Measurements from ENCODE around the gene KIAA1328. TPM values are rescaled to one million over a fixed set of nuclear protein-coding genes. Genes with fewer than 3 reads are reported as not detected.

KIAA1328 gene
- total RNA-seq, 1 experiment from 2014 or later: 2.8 TPM

DNA sequence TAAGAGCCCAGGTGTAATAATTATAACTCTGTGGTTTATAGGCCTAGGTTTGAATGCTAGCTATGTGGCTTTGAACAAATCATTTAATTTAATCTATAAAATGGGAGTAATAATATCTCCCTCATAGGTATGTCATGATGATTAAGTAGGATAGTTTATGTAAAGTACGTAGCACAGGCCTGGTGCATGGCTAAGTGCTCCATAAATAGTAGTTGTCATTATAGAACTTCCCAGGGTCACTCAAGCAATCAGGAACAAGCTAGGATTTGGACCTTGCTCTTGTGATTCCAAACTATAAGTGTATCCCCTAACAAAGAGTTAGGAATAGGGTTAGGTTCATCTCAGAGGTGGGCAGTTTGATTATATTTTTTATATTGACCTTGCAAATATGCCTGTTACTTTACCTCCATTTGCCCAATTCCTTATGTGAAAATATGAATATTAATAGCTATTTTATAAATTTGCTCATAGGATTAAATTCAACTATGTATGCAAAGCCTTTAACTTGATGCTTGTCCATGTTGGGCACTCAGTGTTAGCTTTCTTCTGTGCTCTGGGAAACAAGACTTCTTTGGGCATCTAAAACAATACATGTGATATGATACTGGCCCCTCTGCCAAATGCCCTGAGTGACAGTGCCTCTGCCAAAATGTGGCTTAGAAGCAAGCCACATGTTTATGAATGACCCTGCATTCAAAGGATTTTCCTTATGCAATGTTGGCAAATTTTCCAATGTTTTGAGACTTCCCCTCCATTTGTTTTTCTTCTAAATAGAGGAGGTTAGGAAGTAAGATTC, 353.6 kb downstream of the KIAA1328 start:
- H3K27me3 ChIP-seq (ENCODE audit: control insufficient read depth, insufficient read depth, low read length): no peaks in the 10 kb centered on the region
- DNase-seq: no peak
- H3K36me3 ChIP-seq (replicated peaks; ENCODE audit: control insufficient read depth, insufficient read depth, low read length): no peaks in the 10 kb centered on the region
- H3K4me3 ChIP-seq (ENCODE audit: insufficient read depth, low read depth, low read length): no peak overlapping the region

DNA sequence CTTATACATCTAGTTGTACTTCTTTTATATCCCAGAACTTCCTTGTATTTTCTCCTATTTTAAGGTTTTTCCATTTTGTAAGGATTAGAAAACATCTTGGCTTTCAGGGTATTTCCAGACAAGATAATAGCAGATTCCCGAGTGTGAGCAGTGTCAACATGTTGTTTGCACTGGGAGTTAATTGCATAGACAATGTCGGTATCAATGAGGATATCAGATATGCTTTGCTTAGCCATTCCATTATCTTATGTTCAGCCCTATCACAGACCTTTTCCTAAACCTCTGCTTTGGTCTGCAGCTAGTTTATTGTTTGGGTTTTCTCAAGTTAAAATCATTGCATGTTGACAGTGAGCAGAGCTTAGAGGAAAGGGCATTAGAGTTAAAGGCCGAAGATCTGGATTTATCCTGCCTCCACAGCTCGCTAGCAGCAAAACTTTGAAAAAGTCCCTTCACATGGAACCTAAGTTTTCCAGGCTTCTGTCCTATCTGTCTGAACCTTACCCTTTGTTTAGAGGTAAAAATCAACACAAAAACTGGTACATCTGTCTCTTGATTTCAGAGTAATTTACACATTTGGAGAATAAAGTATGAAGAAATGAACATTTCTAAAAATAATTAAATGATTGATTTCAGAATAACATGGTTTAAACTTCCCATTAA, 355.4 kb downstream of the KIAA1328 start:
- Histone ChIP-seq H3K27me3 (ENCODE audit: control insufficient read depth, insufficient read depth, low read length) (no peaks in the 10 kb centered on the region), H3K36me3 (replicated peaks; ENCODE audit: control insufficient read depth, insufficient read depth, low read length) (no peaks in the 10 kb centered on the region), H3K4me3 (ENCODE audit: insufficient read depth, low read depth, low read length) (no peak overlapping the region)
- DNase-seq: no peak

DNA sequence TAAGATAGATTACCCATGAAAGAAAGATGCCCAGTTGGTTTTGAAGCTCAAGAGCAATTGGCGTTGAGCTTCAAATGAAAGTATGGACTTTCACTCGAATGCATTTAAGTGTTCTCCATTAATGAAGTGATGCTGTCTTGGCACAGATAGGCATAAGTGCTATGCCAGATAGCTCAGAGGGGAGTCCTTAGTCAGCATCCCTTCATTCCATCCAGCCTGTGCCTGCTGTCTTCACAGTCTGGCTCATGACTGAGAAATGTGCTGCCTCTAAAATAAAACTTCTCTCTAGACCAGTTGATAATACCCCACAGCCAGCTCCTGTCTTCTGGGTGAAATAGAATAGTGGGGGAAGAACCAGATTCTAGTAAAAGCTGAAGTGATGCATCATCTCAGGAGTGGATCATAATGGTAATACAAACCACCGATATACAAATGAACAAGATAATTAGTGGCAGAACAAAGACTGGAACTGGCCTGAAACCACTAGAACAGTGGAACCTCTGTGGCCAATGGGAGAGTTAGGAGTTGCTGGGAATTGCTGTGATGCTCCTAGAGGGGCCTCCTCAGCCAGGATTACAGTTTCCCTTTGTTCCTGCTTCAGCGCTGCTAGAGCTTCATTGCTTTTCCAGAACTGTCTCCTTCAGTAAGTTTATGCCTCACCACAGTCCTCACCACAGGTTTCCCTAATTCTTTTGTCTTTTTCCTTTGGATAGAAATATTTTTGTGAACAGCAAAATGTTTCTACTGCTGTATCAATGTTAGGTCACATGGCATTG, 359.3 kb downstream of the KIAA1328 start:
- Histone ChIP-seq H3K27me3 (ENCODE audit: control insufficient read depth, insufficient read depth, low read length) (no peaks in the 10 kb centered on the region), H3K4me3 (ENCODE audit: insufficient read depth, low read depth, low read length) (no peak overlapping the region), H3K36me3 (replicated peaks; ENCODE audit: control insufficient read depth, insufficient read depth, low read length) (no peaks in the 10 kb centered on the region)
- DNase-seq: no peak

DNA sequence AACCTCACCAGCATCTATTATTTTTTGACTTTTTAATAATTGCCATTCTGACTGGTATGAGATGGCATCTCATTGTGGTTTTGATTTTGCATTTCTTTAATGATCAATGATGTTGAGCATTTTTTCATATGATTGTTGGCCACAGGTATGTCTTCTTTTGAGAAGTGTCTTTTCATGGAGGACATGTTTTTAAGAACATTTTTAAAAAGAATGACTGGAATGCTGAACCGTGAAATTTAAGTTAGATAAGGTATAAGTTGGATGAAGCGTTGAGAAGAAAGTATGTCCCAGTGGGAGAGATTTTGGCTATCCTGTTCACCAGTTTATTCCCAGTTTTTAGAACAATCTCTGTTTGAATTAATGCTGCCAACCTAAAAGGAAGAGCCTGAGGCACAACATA, 370.8 kb downstream of the KIAA1328 start:
- Histone ChIP-seq H3K27me3 (ENCODE audit: control insufficient read depth, insufficient read depth, low read length) (no peaks in the 10 kb centered on the region), H3K36me3 (replicated peaks; ENCODE audit: control insufficient read depth, insufficient read depth, low read length) (no peaks in the 10 kb centered on the region), H3K4me3 (ENCODE audit: insufficient read depth, low read depth, low read length) (no peak overlapping the region)
- no peak for DNase-seq

DNA sequence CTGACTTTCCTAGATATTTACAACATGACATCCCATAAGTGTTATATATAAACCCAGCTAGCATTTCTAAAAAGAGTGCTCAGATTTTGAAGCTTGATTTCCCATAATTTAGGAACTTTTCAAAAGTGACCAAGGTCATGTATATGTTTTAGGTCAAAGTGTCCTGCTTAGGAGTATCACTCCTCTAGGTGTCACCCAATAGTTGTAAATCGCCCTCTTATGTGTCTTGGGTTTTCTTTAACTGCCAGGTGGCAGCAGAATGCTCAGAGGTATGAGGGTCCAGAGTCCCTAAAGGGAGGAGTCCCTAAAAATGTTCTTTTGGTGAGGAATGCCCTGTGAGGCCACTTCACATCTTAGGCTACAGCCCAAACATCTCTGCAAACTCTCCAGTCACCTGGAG, 378.4 kb downstream of the KIAA1328 start:
- peak; percentile 51 for DNase-seq
- Histone ChIP-seq H3K36me3 (replicated peaks; ENCODE audit: control insufficient read depth, insufficient read depth, low read length) (no peaks in the 10 kb centered on the region), H3K4me3 (ENCODE audit: insufficient read depth, low read depth, low read length) (no peak overlapping the region), H3K27me3 (ENCODE audit: control insufficient read depth, insufficient read depth, low read length) (no peaks in the 10 kb centered on the region)

DNA sequence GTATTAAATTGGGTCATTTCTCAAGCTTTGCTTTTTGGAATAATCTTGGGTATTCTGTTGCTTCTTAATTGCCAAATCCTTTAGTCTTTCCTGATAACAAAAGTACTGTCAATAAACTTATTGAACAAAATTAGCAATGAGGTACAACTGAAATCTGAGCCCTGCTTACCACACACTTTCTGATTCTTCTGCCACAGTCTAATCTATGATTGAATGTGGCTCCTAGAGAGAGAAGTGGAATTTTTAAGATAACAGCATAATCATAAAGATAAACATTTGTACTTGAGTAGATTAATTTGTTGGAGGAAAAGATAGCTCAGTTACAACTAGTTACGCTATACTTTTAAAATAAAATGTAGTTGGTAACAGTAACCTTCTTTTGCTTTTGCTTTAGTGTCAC, 381.9 kb downstream of the KIAA1328 start:
- H3K27me3 ChIP-seq (ENCODE audit: control insufficient read depth, insufficient read depth, low read length): no peaks in the 10 kb centered on the region; the same call in 1 of the 2 replicates
- DNase-seq: no peak
- no peak overlapping the region for H3K4me3 ChIP-seq (ENCODE audit: insufficient read depth, low read depth, low read length)
- H3K36me3 ChIP-seq (replicated peaks; ENCODE audit: control insufficient read depth, insufficient read depth, low read length): no peaks in the 10 kb centered on the region

DNA sequence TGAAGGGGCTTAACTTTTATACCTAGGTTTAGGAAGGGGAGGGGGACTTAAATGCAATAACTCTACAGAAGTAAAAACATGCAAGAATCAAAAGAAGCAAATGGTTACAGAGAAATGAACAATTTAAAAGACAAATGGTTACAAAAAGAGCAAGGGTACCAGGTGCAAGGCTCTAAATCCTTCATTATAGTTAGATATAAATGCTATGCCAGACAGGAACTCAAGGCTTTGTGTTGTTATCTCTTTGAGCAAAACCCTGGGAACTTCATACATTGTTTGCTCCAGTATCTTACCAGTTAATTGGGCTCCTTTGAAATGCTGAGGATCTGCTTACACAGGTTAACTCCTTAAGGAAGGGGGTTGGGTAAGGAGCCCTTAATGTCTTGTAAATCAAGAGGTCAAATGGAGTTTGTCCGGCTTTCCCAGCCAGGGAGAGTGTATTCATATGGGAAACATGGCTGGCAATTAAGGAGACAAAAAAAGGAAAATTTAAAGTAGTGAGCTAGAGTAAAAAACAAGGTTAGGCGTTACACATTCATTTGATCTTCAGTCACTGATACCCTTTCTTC, 389.2 kb downstream of the KIAA1328 start:
- H3K4me3 ChIP-seq (ENCODE audit: insufficient read depth, low read depth, low read length): no peak overlapping the region
- peaks cover 21% of the 10 kb centered on the region for H3K27me3 ChIP-seq (ENCODE audit: control insufficient read depth, insufficient read depth, low read length)
- H3K36me3 ChIP-seq (replicated peaks; ENCODE audit: control insufficient read depth, insufficient read depth, low read length): no peaks in the 10 kb centered on the region
- no peak for DNase-seq

DNA sequence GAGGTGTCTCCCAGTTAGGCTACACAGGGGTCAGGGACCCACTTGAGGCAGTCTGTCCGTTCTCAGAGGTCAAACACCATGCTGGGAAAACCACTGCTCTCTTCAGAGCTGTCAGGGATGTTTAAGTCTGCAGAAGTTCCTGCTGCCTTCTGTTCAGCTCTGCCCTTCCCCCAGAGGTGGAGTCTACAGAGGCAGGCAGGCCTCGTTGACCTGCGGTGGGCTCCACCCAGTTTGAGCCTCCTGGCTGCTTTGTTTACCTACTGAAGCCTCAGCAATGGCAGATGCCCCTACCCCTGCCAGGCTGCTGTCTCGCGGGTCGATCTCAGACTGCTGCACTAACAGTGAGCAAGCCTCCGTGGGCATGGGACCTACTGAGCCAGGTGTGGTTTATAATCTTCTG, 390.3 kb downstream of the KIAA1328 start:
- Histone ChIP-seq H3K36me3 (replicated peaks; ENCODE audit: control insufficient read depth, insufficient read depth, low read length) (no peaks in the 10 kb centered on the region), H3K27me3 (ENCODE audit: control insufficient read depth, insufficient read depth, low read length) (peaks cover 21% of the 10 kb centered on the region), H3K4me3 (ENCODE audit: insufficient read depth, low read depth, low read length) (no peak overlapping the region)
- no peak for DNase-seq

DNA sequence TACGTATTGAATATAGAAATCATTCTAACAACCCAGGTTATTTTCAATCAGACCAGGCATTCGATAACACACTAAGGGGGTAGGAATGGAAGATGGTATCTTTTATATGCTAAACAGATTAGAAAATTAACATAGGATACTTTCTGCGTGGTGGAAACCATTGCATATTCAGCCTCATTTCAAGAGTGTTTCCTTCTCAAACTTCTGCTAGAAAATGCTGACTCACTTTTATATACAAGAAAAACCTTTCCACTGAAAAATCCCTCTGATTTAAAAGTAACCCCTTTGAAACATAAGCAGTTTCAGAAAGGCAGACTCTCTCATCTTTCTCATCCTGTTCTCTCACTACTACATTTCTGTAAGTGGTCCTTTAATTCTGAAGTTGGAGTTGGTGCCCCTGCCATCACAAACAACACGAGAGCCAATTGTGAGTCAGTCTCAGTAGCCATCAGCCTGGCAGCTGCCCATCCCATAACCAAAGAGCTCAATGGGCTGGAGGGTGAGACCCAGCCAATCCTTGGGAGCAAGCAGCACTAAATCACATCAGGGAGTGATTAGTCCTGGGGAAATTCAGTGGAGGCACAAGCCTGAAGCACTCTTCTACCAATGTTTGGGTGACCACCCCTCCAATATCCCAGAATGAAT, 393.5 kb downstream of the KIAA1328 start:
- no peak overlapping the region for H3K4me3 ChIP-seq (ENCODE audit: insufficient read depth, low read depth, low read length)
- H3K36me3 ChIP-seq (replicated peaks; ENCODE audit: control insufficient read depth, insufficient read depth, low read length): no peaks in the 10 kb centered on the region

DNA sequence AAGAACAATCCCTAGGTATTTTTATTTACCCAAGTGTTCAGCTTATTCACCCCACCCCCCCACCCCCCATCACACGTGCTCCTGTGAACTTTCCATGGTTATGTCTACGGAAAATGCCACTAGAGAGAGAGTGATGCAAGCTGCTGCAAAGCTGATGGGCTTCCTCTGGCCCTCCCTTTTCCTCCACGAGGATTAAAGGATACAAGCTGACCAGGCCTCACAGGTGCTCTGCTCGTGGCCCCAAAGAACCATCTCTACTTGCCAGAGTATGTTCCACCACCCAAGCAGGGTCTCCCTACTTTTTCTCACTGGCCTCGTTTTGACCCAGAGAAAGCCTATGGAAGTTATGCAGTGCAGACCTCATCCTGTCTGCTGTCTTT, 394.1 kb downstream of the KIAA1328 start:
- Histone ChIP-seq H3K27me3 (ENCODE audit: control insufficient read depth, insufficient read depth, low read length) (peaks cover 14% of the 10 kb centered on the region), H3K36me3 (replicated peaks; ENCODE audit: control insufficient read depth, insufficient read depth, low read length) (no peaks in the 10 kb centered on the region), H3K4me3 (ENCODE audit: insufficient read depth, low read depth, low read length) (no peak overlapping the region)
- no peak for DNase-seq

More for the DNA sequence above, 393.5 kb downstream of the KIAA1328 start:
- DNase-seq: no peak
- peaks cover 17% of the 10 kb centered on the region for H3K27me3 ChIP-seq (ENCODE audit: control insufficient read depth, insufficient read depth, low read length)

DNA sequence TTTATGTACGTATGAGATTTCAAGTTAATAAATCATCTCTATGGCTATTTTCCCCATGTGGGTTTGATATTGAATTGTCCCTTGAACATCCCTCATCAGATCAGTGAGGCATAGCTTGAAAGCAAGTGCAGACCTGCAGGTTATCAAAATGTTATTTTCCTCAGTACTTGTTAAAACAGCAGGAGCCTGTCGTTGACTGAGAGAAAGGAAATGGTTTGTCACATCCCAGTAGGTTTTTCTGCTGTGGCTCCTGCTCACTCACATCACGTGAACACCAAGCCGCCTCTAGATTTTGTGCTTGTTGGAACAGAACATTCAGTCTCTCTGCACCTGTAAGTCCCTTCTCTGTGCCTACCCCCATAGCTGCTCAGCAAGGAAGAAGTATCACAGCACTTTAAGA, 396.4 kb downstream of the KIAA1328 start:
- H3K36me3 ChIP-seq (replicated peaks; ENCODE audit: control insufficient read depth, insufficient read depth, low read length): no peaks in the 10 kb centered on the region
- no peak overlapping the region for H3K4me3 ChIP-seq (ENCODE audit: insufficient read depth, low read depth, low read length)
- H3K27me3 ChIP-seq (ENCODE audit: control insufficient read depth, insufficient read depth, low read length): peaks cover 4% of the 10 kb centered on the region
- no peak for DNase-seq

DNA sequence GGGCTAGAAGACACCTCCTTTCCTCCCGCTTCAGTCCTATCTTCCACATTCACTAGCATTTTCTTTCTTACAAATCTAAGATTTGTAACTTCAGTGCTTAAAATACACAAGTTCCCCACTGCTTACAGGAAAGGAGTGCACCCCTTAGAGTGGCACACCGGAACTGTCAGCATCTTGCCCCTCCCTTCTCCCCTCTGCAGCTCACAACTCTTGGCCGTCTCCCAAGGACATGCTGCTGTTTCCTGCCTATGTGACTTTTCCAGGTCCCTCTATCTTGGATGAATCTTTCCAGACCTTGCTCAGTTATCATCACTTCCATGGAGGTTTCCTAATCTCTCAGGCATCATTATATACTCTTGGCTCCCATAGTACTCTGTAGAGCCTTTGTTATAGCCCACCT, 401.8 kb downstream of the KIAA1328 start:
- H3K36me3 ChIP-seq (replicated peaks; ENCODE audit: control insufficient read depth, insufficient read depth, low read length): no peaks in the 10 kb centered on the region
- H3K4me3 ChIP-seq (ENCODE audit: insufficient read depth, low read depth, low read length): no peak overlapping the region
- DNase-seq: no peak
- H3K27me3 ChIP-seq (ENCODE audit: control insufficient read depth, insufficient read depth, low read length): peaks cover 1% of the 10 kb centered on the region; the same call in 1 of the 2 replicates

DNA sequence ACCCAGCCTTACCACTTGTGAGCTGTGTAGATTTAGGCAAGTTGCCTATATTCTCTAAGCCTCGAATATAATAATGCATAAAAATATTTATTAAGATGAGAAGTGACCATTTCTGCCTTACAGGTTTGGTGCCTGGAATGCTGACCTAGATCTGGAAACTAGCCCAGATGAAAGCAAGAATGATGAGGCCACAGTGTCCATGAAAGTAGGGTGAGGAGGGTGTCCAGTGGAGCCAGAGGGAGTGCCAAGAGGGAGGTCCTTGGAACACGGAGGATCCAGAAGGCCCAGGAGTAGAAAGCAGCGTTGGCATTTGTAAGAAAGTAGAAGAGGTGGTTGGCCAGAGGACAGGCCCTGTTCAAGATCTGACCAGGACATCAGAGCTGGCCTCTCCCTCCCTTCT, 402.3 kb downstream of the KIAA1328 start:
- H3K27me3 ChIP-seq (ENCODE audit: control insufficient read depth, insufficient read depth, low read length): peaks cover 1% of the 10 kb centered on the region; the same call in 1 of the 2 replicates
- no peak for DNase-seq
- H3K4me3 ChIP-seq (ENCODE audit: insufficient read depth, low read depth, low read length): no peak overlapping the region

DNA sequence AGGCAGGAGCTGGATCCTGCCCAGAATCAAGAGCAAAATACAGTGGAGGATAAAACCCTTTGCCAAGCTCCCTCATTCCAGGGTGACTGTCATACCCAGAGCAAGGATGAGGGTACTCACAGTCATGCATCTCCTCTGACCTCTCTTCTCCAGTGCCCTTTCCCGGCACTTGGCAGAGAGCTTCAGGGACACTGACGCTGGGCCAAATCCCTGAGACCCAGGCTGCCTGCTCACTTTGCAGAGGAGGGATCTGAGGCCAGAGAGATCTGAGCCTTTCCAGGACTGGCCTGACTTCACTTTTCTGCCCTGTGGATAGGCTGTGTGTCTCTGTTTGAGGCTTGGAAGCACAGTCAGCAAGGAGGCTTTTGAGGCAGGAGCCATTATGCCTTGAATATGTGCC, 406.7 kb downstream of the KIAA1328 start:
- Histone ChIP-seq H3K36me3 (replicated peaks; ENCODE audit: control insufficient read depth, insufficient read depth, low read length) (no peaks in the 10 kb centered on the region), H3K4me3 (ENCODE audit: insufficient read depth, low read depth, low read length) (no peak overlapping the region), H3K27me3 (ENCODE audit: control insufficient read depth, insufficient read depth, low read length) (peaks cover 1% of the 10 kb centered on the region; the same call in 1 of the 2 replicates)
- DNase-seq: no peak

More for the DNA sequence above, 402.3 kb downstream of the KIAA1328 start:
- H3K36me3 ChIP-seq (replicated peaks; ENCODE audit: control insufficient read depth, insufficient read depth, low read length): no peaks in the 10 kb centered on the region
